ENCODE results near the gene SENP1. TPM values are rescaled to one million over a fixed set of nuclear protein-coding genes. Genes with fewer than 3 reads are reported as not detected.

Gene SENP1
- polyA plus RNA-seq, 3 donors, result 5.2 to 8.0 (median 6.0) TPM

GRCh38 chr12:48005001-48005749 lies 100.7 kb downstream of the SENP1 start:
- H3K36me3 ChIP-seq (replicated peaks in 1 of 2; ENCODE audit: control insufficient read depth in 1 of 2, insufficient read depth in 2 of 2, low read length in 2 of 2), result no peaks in the 10 kb centered on the region
- H3K27me3 Mint-ChIP-seq (ENCODE audit: low read depth in 3 of 3), result peaks cover 82 to 90% (median 82%) of the 10 kb centered on the region in 3 donors
- H3K36me3 Mint-ChIP-seq, result peaks cover 0 to 3% of the 10 kb centered on the region in 2 donors
- H3K27ac Mint-ChIP-seq, result no peak overlapping the region
- peaks cover 0 to 39% of the 10 kb centered on the region in 2 donors for H3K9me3 ChIP-seq (replicated peaks in 1 of 2; ENCODE audit: control insufficient read depth in 1 of 2, insufficient read depth in 1 of 2, low read length in 2 of 2)
- peaks cover 34% of the 10 kb centered on the region for H3K4me1 Mint-ChIP-seq
- H3K4me3 Mint-ChIP-seq, result peak overlapping the region in 1 of 2 donors; percentile 75
- no peak overlapping the region for H3K9ac ChIP-seq (ENCODE audit: insufficient read depth, low read length, poor library complexity, severe bottlenecking)
- H3K9me3 Mint-ChIP-seq, result peaks cover 0 to 13% (median 6%) of the 10 kb centered on the region in 7 donors
- DNase-seq, result no peak
- H4K20me1 ChIP-seq (ENCODE audit: insufficient read depth, low read length), result no peaks in the 10 kb centered on the region
- no peak overlapping the region for H2AFZ ChIP-seq (ENCODE audit: insufficient read depth, low read depth, low read length, poor library complexity, severe bottlenecking)
- peaks cover 71 to 90% of the 10 kb centered on the region in 2 donors for H3K27me3 ChIP-seq (ENCODE audit: control insufficient read depth in 2 of 2, insufficient read depth in 2 of 2, low read length in 2 of 2)
- no peak for TF ChIP-seq CTCF (IDR thresholded peaks at IDR 0.05)
- no peak overlapping the region for H3K4me3 ChIP-seq (replicated peaks in 1 of 3; ENCODE audit: low read depth in 2 of 3, low read length in 3 of 3)
- H3K79me2 ChIP-seq (ENCODE audit: insufficient read depth, low read length), result no peaks in the 10 kb centered on the region
- intact Hi-C loops (cut with micrococcal nuclease), result no loop called here
- peaks cover 17 to 20% of the 10 kb centered on the region in 2 donors for H3K4me1 ChIP-seq (ENCODE audit: control insufficient read depth in 1 of 2, insufficient read depth in 2 of 2, low read length in 2 of 2)
- H3K27ac ChIP-seq (ENCODE audit: low read depth in 1 of 2, low read length in 2 of 2), result no peak overlapping the region
- WGBS (ENCODE audit: insufficient coverage), result 48% methylated on average over 27 of the region's 30 CpGs
- no peak overlapping the region for H3K4me2 ChIP-seq (replicated peaks; ENCODE audit: extremely low read depth, low read length, poor library complexity, severe bottlenecking)

GRCh38 chr12:48004053-48004941 lies 101.6 kb downstream of the SENP1 start, which contains the start of gene COL2A1:
COL2A1 (minus strand) TSS chr12:48004476; CDS start chr12:48004321, 155 bp downstream.
- Histone ChIP-seq H2AFZ (ENCODE audit: insufficient read depth, low read depth, low read length, poor library complexity, severe bottlenecking) (peak within 1 kb of the TSS; percentile 46), H3K27me3 (ENCODE audit: control insufficient read depth in 2 of 2, insufficient read depth in 2 of 2, low read length in 2 of 2) (peaks cover 74 to 96% of the 10 kb centered on the region in 2 donors), H3K4me1 (ENCODE audit: control insufficient read depth in 1 of 2, insufficient read depth in 2 of 2, low read length in 2 of 2) (peaks cover 17 to 20% of the 10 kb centered on the region in 2 donors), H3K4me2 (replicated peaks; ENCODE audit: extremely low read depth, low read length, poor library complexity, severe bottlenecking) (peak within 1 kb of the TSS; percentile 36), H4K20me1 (ENCODE audit: insufficient read depth, low read length) (no peaks in the 10 kb centered on the region), H3K4me3 (replicated peaks in 1 of 3; ENCODE audit: low read depth in 2 of 3, low read length in 3 of 3) (peak within 1 kb of the TSS in 1 of 3 experiments; percentile 32), H3K9me3 (replicated peaks in 1 of 2; ENCODE audit: control insufficient read depth in 1 of 2, insufficient read depth in 1 of 2, low read length in 2 of 2) (peaks cover 0 to 39% of the 10 kb centered on the region in 2 donors), H3K79me2 (ENCODE audit: insufficient read depth, low read length) (no peaks in the 10 kb centered on the region), H3K9ac (ENCODE audit: insufficient read depth, low read length, poor library complexity, severe bottlenecking) (no peak within 1 kb of the TSS), H3K27ac (ENCODE audit: low read depth in 1 of 2, low read length in 2 of 2) (no peak within 1 kb of the TSS), H3K36me3 (replicated peaks in 1 of 2; ENCODE audit: control insufficient read depth in 1 of 2, insufficient read depth in 2 of 2, low read length in 2 of 2) (no peaks in the 10 kb centered on the region)
- no peak for DNase-seq
- Mint-ChIP-seq H3K9me3 (peaks cover 0 to 18% (median 6%) of the 10 kb centered on the region in 7 donors), H3K27ac (peak within 1 kb of the TSS in 1 of 7 donors; percentile 36), H3K36me3 (peaks cover 0 to 3% of the 10 kb centered on the region in 2 donors), H3K4me3 (peak within 1 kb of the TSS; percentile 45 to 88), H3K27me3 (ENCODE audit: low read depth in 3 of 3) (peaks cover 90 to 96% (median 91%) of the 10 kb centered on the region in 3 donors), H3K4me1 (peaks cover 34% of the 10 kb centered on the region)
- under 1% methylated on average over 74 of the region's 83 CpGs for WGBS (ENCODE audit: insufficient coverage)
- intact Hi-C loops (cut with micrococcal nuclease), result no loop called here
- no peak for TF ChIP-seq CTCF (IDR thresholded peaks at IDR 0.05)

Data from CD14-positive monocyte (primary cell).